Panc1 (cell line): ENCODE results near the gene MORN1.

Source experiments
- POLR2AphosphoS5 ChIP-seq: IDR thresholded peaks from 2 replicates; pipeline ENCODE4 v1.6.1; 2012; ENCODE audit warnings: mild to moderate bottlenecking, low read depth, low read length, moderate library complexity
- REST ChIP-seq, 2 experiments: IDR thresholded peaks; 2 replicates each; pipeline ENCODE4 v1.6.1; 2011 to 2012; ENCODE audit warnings: low read depth in 2 of 2, control low read depth in 1 of 2, low read length in 1 of 2, mild to moderate bottlenecking in 1 of 2, moderate library complexity in 1 of 2; ENCODE audit not compliant: insufficient read depth in 1 of 2
- SIN3A ChIP-seq: IDR thresholded peaks from 2 replicates; pipeline ENCODE4 v1.6.1; 2012; ENCODE audit warnings: low read depth, mild to moderate bottlenecking, low read length, moderate library complexity, borderline replicate concordance; ENCODE audit not compliant: insufficient read depth
- TF ChIP-seq, protein P1 (sequence below): fragments of 450-650 bp; IDR thresholded peaks from 2 replicates; pipeline ENCODE4 v1.5.1; 2017; ENCODE audit warnings: mild to moderate bottlenecking

DNA sequence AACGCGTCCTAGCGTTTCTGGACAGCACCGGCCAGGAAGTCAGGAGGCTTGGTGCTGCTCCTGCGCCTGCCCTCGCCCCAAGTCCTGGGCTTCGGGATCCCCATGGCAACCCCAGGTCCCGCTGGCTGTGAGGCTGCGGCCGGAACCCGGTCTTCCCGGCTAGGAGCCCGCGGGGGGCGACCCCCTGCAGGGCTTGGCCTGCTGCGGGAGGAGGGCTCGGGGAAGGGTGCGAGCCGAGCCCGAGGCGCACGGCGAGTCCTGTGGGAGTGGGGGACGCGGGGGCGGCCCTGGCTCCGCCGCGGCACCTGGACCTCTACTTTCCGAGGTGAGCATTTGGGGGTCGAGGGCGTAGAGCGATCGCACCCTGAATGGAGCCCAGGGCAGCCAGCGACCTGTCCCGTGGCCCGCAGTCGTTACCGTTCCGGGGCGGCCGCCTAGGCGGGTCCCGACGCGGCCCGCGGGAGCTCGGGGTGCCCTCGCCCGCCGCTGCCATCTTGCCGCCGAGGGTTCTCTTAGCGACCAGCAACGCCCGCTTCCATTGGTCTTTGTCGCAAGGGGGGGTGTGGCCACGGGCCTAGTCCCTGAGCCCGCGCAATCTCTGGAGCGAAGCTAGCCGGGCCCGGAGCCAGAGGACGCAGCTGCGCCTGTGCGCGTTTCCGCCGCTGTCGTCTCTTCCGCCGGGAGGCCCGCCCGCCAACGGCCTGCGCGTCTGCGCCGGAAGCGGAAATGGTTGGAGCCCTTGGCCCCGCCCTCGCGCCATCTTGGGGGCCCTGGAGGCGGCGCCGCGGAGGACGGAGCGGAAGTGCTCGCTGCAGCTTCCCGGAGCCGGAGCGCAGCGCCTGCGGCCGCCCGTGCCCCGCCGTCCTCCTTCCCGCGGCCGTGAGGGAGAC is at the start of gene MORN1, which contains the start of gene RER1:
- TF ChIP-seq, protein P1, sequence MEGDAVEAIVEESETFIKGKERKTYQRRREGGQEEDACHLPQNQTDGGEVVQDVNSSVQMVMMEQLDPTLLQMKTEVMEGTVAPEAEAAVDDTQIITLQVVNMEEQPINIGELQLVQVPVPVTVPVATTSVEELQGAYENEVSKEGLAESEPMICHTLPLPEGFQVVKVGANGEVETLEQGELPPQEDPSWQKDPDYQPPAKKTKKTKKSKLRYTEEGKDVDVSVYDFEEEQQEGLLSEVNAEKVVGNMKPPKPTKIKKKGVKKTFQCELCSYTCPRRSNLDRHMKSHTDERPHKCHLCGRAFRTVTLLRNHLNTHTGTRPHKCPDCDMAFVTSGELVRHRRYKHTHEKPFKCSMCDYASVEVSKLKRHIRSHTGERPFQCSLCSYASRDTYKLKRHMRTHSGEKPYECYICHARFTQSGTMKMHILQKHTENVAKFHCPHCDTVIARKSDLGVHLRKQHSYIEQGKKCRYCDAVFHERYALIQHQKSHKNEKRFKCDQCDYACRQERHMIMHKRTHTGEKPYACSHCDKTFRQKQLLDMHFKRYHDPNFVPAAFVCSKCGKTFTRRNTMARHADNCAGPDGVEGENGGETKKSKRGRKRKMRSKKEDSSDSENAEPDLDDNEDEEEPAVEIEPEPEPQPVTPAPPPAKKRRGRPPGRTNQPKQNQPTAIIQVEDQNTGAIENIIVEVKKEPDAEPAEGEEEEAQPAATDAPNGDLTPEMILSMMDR: no peak
- TF ChIP-seq POLR2AphosphoS5: peak; percentile 74
- TF ChIP-seq REST (IDR thresholded peaks at IDR 0.05; ENCODE audit: insufficient read depth in 1 of 2, low read depth in 2 of 2, low read length in 1 of 2): 0 out of 4 replicates have a peak, but pooled peaks of 1 of the 2 experiments have one; percentile 14
- peak; percentile 80; the same call in 1 of the 2 replicates for TF ChIP-seq SIN3A
